H1 (cell line): ENCODE results near the gene ZNF219. TPM values are rescaled to one million over a fixed set of nuclear protein-coding genes. Genes with fewer than 3 reads are reported as not detected.

ENCODE experiments used
- CTCF ChIA-PET: fragments of 300-600 bp; sonication (Branson Sonifier 250); formaldehyde crosslinking; loops from one replicate; lab custom pipeline; 2021; ENCODE audit not compliant: partially characterized antibody; lab: Charles Lee
- POLR2A ChIA-PET: fragments of 300-600 bp; sonication (Branson Sonifier 250); formaldehyde crosslinking; loops from one replicate; lab custom pipeline; 2021; ENCODE audit warnings: inconsistent platforms; ENCODE audit not compliant: partially characterized antibody; lab: Charles Lee
- DNase-seq, 2 experiments: peaks; one replicate each; pipeline versions ENCODE4 v3.0.0 to v3.0.0-alpha.2; 2010 to 2022; ENCODE audit warnings: low spot score in 2 of 2, low read depth in 1 of 2, mixed read lengths in 1 of 2
- FAIRE-seq: peaks from 2 replicates; lab custom pipeline; 2011; peaks lifted over from hg19 to GRCh38; lab: Jason Lieb, UNC
- H2AFZ ChIP-seq: 2 replicates; pipeline ENCODE4 v1.8.1; 2012; ENCODE audit warnings: low read length, inconsistent platforms
- H2AK5ac ChIP-seq: 2 replicates; pipeline ENCODE4 v1.6.1; 2013; ENCODE audit warnings: low read depth, low read length
- H2BK120ac ChIP-seq: replicated peaks from 2 replicates; pipeline ENCODE3; 2013; ENCODE audit warnings: low read depth, low read length, inconsistent platforms
- H2BK12ac ChIP-seq: 2 replicates; pipeline ENCODE4 v1.6.1; 2013; ENCODE audit warnings: low read depth, low read length
- H2BK15ac ChIP-seq: 2 replicates; pipeline ENCODE4 v1.6.1; 2013; ENCODE audit warnings: low read length
- H2BK20ac ChIP-seq: 2 replicates; pipeline ENCODE4 v1.6.1; 2013; ENCODE audit warnings: low read length
- H2BK5ac ChIP-seq: 2 replicates; pipeline ENCODE4 v1.6.1; 2013; ENCODE audit warnings: low read depth, low read length
- H3K14ac ChIP-seq: 2 replicates; pipeline ENCODE4 v1.6.1; 2013; ENCODE audit warnings: inconsistent platforms; ENCODE audit not compliant: insufficient read length
- H3K18ac ChIP-seq: 2 replicates; pipeline ENCODE4 v1.6.1; 2013; ENCODE audit warnings: low read length; ENCODE audit errors: extremely low read depth
- H3K23ac ChIP-seq: 2 replicates; pipeline ENCODE4 v1.6.1; 2013; ENCODE audit warnings: inconsistent platforms; ENCODE audit not compliant: insufficient read length
- H3K23me2 ChIP-seq: 2 replicates; pipeline ENCODE4 v1.6.1; 2013; ENCODE audit warnings: low read depth, low read length
- H3K27ac ChIP-seq: 2 replicates; pipeline ENCODE4 v1.6.1; 2011; ENCODE audit warnings: low read depth, low read length, inconsistent platforms
- H3K27me3 ChIP-seq, 4 experiments: replicated peaks in 1 of 4; 1 replicate in 1 of 4; 2 replicates in 3 of 4; pipeline versions ENCODE4 v1.6.1 to v1.8.1; 2011 to 2013; ENCODE audit warnings: low read length in 3 of 4, mild to moderate bottlenecking in 3 of 4, inconsistent platforms in 2 of 4, mixed read lengths in 2 of 4, moderate library complexity in 1 of 4; ENCODE audit not compliant: control insufficient read depth in 3 of 4, insufficient read depth in 3 of 4; ENCODE audit errors: extremely low read depth in 1 of 4
- H3K36me3 ChIP-seq, 4 experiments: 2 replicates each; pipeline versions ENCODE4 v1.6.1 to v1.8.1; 2011 to 2013; ENCODE audit warnings: mild to moderate bottlenecking in 4 of 4, low read length in 3 of 4, moderate library complexity in 2 of 4, control low read depth in 1 of 4, inconsistent platforms in 1 of 4; ENCODE audit not compliant: insufficient read depth in 4 of 4, control insufficient read depth in 2 of 4
- H3K4ac ChIP-seq: replicated peaks from 2 replicates; pipeline ENCODE3; 2013; ENCODE audit warnings: low read length, low read depth, mixed read lengths, inconsistent platforms; ENCODE audit not compliant: insufficient read length
- H3K4me1 ChIP-seq, 4 experiments: replicated peaks in 1 of 4; 1 replicate in 1 of 4; 2 replicates in 3 of 4; pipeline versions ENCODE4 v1.6.1 to v1.8.1; 2011 to 2013; ENCODE audit warnings: low read length in 3 of 4, inconsistent platforms in 2 of 4, mixed read lengths in 1 of 4; ENCODE audit not compliant: insufficient read depth in 4 of 4, control insufficient read depth in 3 of 4
- H3K4me2 ChIP-seq, 2 experiments: 2 replicates each; pipeline versions ENCODE4 v1.6.1 to v1.8.1; 2011 to 2013; ENCODE audit warnings: low read depth in 2 of 2, low read length in 2 of 2, control low read depth in 1 of 2, inconsistent platforms in 1 of 2, mild to moderate bottlenecking in 1 of 2; ENCODE audit not compliant: insufficient read depth in 1 of 2
- H3K4me3 ChIP-seq, 4 experiments: fragments of 200-600, 300-600 bp in 1 of 4; sonication (generic), shearing (Covaris generic), sonication (Bioruptor Twin) in 1 of 4; 2 replicates each; pipeline versions ENCODE4 v1.5.1 to v1.8.1; 2011 to 2016; ENCODE audit warnings: low read length in 4 of 4, low read depth in 3 of 4, control low read depth in 2 of 4, inconsistent platforms in 2 of 4, mild to moderate bottlenecking in 2 of 4, mixed read lengths in 1 of 4, moderate library complexity in 1 of 4; ENCODE audit not compliant: insufficient read depth in 2 of 4; ENCODE audit errors: extremely low read depth in 1 of 4
- H3K56ac ChIP-seq: replicated peaks from 2 replicates; pipeline ENCODE3; 2013; ENCODE audit warnings: low read depth, mild to moderate bottlenecking, mixed read lengths, low read length, inconsistent platforms; ENCODE audit not compliant: insufficient read length
- H3K79me1 ChIP-seq: 2 replicates; pipeline ENCODE4 v1.6.1; 2013; ENCODE audit warnings: low read depth, low read length, control low read depth
- H3K79me2 ChIP-seq, 2 experiments: 2 replicates each; pipeline versions ENCODE4 v1.6.1 to v1.8.1; 2012 to 2013; ENCODE audit warnings: low read length in 2 of 2, mild to moderate bottlenecking in 2 of 2, inconsistent platforms in 1 of 2; ENCODE audit not compliant: insufficient read depth in 2 of 2, control insufficient read depth in 1 of 2
- H3K9ac ChIP-seq, 4 experiments: replicated peaks in 1 of 4; 1 replicate in 1 of 4; 2 replicates in 3 of 4; pipeline versions ENCODE4 v1.6.1 to v1.8.1; 2011 to 2013; ENCODE audit warnings: low read depth in 3 of 4, low read length in 3 of 4, control low read depth in 2 of 4, mild to moderate bottlenecking in 2 of 4, moderate library complexity in 2 of 4, inconsistent platforms in 1 of 4; ENCODE audit errors: extremely low read depth in 1 of 4
- H3K9me3 ChIP-seq, 2 experiments: 2 replicates each; pipeline versions ENCODE4 v1.6.1 to v1.8.1; 2012 to 2013; ENCODE audit warnings: mild to moderate bottlenecking in 2 of 2, moderate library complexity in 2 of 2, control low read depth in 1 of 2, inconsistent platforms in 1 of 2, low read depth in 1 of 2, low read length in 1 of 2, mixed read lengths in 1 of 2; ENCODE audit not compliant: insufficient read depth in 2 of 2
- H4K20me1 ChIP-seq, 2 experiments: replicated peaks in 1 of 2; 2 replicates each; pipeline versions ENCODE3 to v1.8.1; 2011 to 2013; ENCODE audit warnings: inconsistent platforms in 2 of 2, low read length in 2 of 2, mild to moderate bottlenecking in 1 of 2; ENCODE audit not compliant: insufficient read depth in 2 of 2, control insufficient read depth in 1 of 2
- H4K5ac ChIP-seq: 2 replicates; pipeline ENCODE4 v1.6.1; 2013; ENCODE audit warnings: low read length, low read depth, mixed read lengths, inconsistent platforms; ENCODE audit not compliant: insufficient read length
- H4K8ac ChIP-seq: 2 replicates; pipeline ENCODE4 v1.8.0; 2013; ENCODE audit warnings: mild to moderate bottlenecking, moderate library complexity, low read length, inconsistent platforms; ENCODE audit not compliant: insufficient read depth; ENCODE audit errors: extremely low read depth
- H4K91ac ChIP-seq: replicated peaks from 2 replicates; pipeline ENCODE3; 2013; ENCODE audit warnings: low read length, mixed read lengths, inconsistent platforms; ENCODE audit not compliant: insufficient read length
- CBX5 ChIP-seq: fragments of 300-800, 300-1000 bp; sonication (generic); IDR thresholded peaks from 2 replicates; pipeline ENCODE4 v1.7.1; 2016; ENCODE audit warnings: antibody characterized with exemption, low read length, low read depth
- CBX8 ChIP-seq: fragments of 300-800, 300-1000 bp; sonication (generic); IDR thresholded peaks from 2 replicates; pipeline ENCODE4 v1.7.1; 2016; ENCODE audit warnings: low read depth, low read length, borderline replicate concordance
- CHD1 ChIP-seq: IDR thresholded peaks from 2 replicates; pipeline ENCODE4 v1.6.1; 2012; ENCODE audit warnings: low read depth, low read length, improper control_type of control experiment
- EZH2 ChIP-seq: fragments of 200-600 bp; sonication (generic); IDR thresholded peaks from 2 replicates; pipeline ENCODE4 v1.7.1; 2012; ENCODE audit warnings: low read depth, mild to moderate bottlenecking, moderate library complexity, low read length, inconsistent platforms; ENCODE audit not compliant: severe bottlenecking
- JUN ChIP-seq: IDR thresholded peaks from 2 replicates; pipeline ENCODE4 v1.6.1; 2011; ENCODE audit warnings: low read depth, mild to moderate bottlenecking, improper control_type of control experiment, low read length
- JUND ChIP-seq: IDR thresholded peaks from 2 replicates; pipeline ENCODE4 v1.6.1; 2011; ENCODE audit warnings: mild to moderate bottlenecking, improper control_type of control experiment, low read length
- KDM1A ChIP-seq: fragments of 200-600, 300-600 bp; sonication (generic); IDR thresholded peaks from 2 replicates; pipeline ENCODE4 v1.7.1; 2016; ENCODE audit warnings: mild to moderate bottlenecking, low read length, borderline replicate concordance
- NANOG ChIP-seq: IDR thresholded peaks from 2 replicates; pipeline ENCODE4 v1.6.1; 2011; ENCODE audit warnings: low read length, low read depth, mild to moderate bottlenecking, inconsistent platforms; ENCODE audit not compliant: insufficient read depth, poor library complexity, severe bottlenecking
- NRF1 ChIP-seq: IDR thresholded peaks from 2 replicates; pipeline ENCODE4 v1.6.1; 2011; ENCODE audit warnings: mild to moderate bottlenecking, low read depth, low read length, improper control_type of control experiment
- SAP30 ChIP-seq: fragments of 300-600 bp; sonication (generic); IDR thresholded peaks from 2 replicates; pipeline ENCODE4 v1.7.1; 2012; ENCODE audit warnings: low read length, moderate library complexity, mild to moderate bottlenecking, inconsistent platforms; ENCODE audit not compliant: insufficient read depth, insufficient replicate concordance
- SIN3A ChIP-seq, 2 experiments: IDR thresholded peaks in 1 of 2; conservative IDR thresholded peaks in 1 of 2; 2 replicates each; pipeline ENCODE4 v1.6.1; 2011 to 2012; ENCODE audit warnings: low read length in 2 of 2, improper control_type of control experiment in 1 of 2, low read depth in 1 of 2, mild to moderate bottlenecking in 1 of 2
- SP4 ChIP-seq: IDR thresholded peaks from 2 replicates; pipeline ENCODE4 v1.6.1; 2012; ENCODE audit warnings: low read length, inconsistent platforms
- TCF12 ChIP-seq: IDR thresholded peaks from 2 replicates; pipeline ENCODE4 v1.6.1; 2011; ENCODE audit warnings: low read depth, mild to moderate bottlenecking, low read length
- WGBS, 2 experiments: shearing (Covaris generic) in 1 of 2; methylation state at CpG; one replicate each; pipeline versions ENCODE4 v1.1.6 to v1.1.7; 2013 to 2015; ENCODE audit warnings: low lambda C conversion rate in 2 of 2, mixed read lengths in 2 of 2, inconsistent platforms in 1 of 2, low coverage in 1 of 2, missing lambda C conversion rate in 1 of 2; ENCODE audit not compliant: insufficient replicate concordance in 2 of 2, insufficient coverage in 1 of 2, insufficient read length in 1 of 2; ENCODE audit errors: extremely low coverage in 1 of 2, missing lambda C conversion rate in 1 of 2; 5-methylcytosine and 5-hydroxymethylcytosine counted together
- polyA plus RNA-seq, 7 experiments: library from polyadenylated mRNA; depleted of rRNA in 3 of 7; stranded (reverse) in 5 of 7; unstranded in 2 of 7; fragments of >200 nt in 5 of 7; fragments of 200-250 nt in 2 of 7; gene quantifications; 1 replicate in 5 of 7; 2 replicates in 1 of 7; 4 replicates in 1 of 7; pipeline versions ENCODE4 v1.2.1 to v1.2.3, GENCODE V29; 2011 to 2013; ENCODE audit warnings: missing spikeins in 2 of 7, mixed read lengths in 2 of 7
- total RNA-seq: library from RNA; stranded (reverse); fragmentation: NEBNext Ultra II Directional; extraction: Animal tissue kit (Norgen Biotek cat#: 25700); gene quantifications from 2 replicates; pipeline ENCODE4 v1.2.1, GENCODE V29; 2021

ZNF219 gene
- total and polyA plus RNA-seq, 2 of the 8 experiments (the other 6 are each of a cell fraction or from before 2014, with no cell fraction given), result 113 to 160 TPM

DNA sequence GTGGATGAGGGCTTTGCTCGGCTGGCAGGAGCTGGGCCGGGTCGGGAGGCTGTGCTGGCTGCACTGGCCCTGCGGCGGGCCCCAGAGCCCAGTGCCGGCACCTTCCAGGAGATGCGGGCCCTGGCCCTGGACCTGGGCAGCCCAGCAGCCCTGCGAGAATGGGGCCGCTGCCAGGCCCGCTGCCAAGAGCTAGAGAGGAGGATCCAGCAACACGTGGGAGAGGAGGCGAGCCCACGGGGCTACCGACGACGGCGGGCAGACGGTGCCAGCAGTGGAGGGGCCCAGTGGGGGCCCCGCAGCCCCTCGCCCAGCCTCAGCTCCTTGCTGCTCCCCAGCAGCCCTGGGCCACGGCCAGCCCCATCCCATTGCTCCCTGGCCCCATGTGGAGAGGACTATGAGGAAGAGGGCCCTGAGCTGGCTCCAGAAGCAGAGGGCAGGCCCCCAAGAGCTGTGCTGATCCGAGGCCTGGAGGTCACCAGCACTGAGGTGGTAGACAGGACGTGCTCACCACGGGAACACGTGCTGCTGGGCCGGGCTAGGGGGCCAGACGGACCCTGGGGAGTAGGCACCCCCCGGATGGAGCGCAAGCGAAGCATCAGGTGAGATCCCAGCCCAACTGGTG, 16.8 kb downstream of the ZNF219 start:
- no peak overlapping the region for H3K9ac ChIP-seq
- no peak for TF ChIP-seq SP4
- no peak for TF ChIP-seq NANOG
- no peak for TF ChIP-seq TCF12
- no peak for TF ChIP-seq CBX8
- no peak for TF ChIP-seq JUN
- no peak for TF ChIP-seq NRF1
- no peak for TF ChIP-seq EZH2
- no peak for TF ChIP-seq CBX5
- no peak for TF ChIP-seq JUND
- TF ChIP-seq SIN3A (conservative IDR thresholded peaks at IDR 0.05 in 1 of 2, IDR thresholded peaks at IDR 0.05 in 1 of 2; ENCODE audit: low read depth in 1 of 2, low read length in 2 of 2), result no peak
- no peak for TF ChIP-seq CHD1
- TF ChIP-seq KDM1A, result no peak
- TF ChIP-seq SAP30, result no peak

More for the DNA sequence above, 16.8 kb downstream of the ZNF219 start:
- Histone ChIP-seq H2BK12ac (no peak overlapping the region), H2BK5ac (no peak overlapping the region), H3K23me2 (no peaks in the 10 kb centered on the region), H4K91ac (no peak overlapping the region), H3K27ac (no peak overlapping the region), H3K36me3 (peaks cover 32 to 91% (median 67%) of the 10 kb centered on the region in 4 experiments), H3K79me1 (peaks cover 2% of the 10 kb centered on the region), H4K5ac (no peak overlapping the region), H2BK120ac (no peak overlapping the region), H3K56ac (no peak overlapping the region), H2BK20ac (no peak overlapping the region), H2BK15ac (no peak overlapping the region), H3K18ac (no peak overlapping the region), H3K14ac (no peak overlapping the region), H2AK5ac (no peak overlapping the region), H4K20me1 (peaks cover 2 to 5% of the 10 kb centered on the region in 2 experiments), H3K23ac (no peak overlapping the region), H3K27me3 (no peaks in the 10 kb centered on the region), H2AFZ (no peak overlapping the region), H3K4me2 (no peak overlapping the region), H4K8ac (no peak overlapping the region), H3K4me3 (no peak overlapping the region), H3K9me3 (no peaks in the 10 kb centered on the region), H3K79me2 (no peaks in the 10 kb centered on the region), H3K4ac (no peak overlapping the region), H3K4me1 (no peaks in the 10 kb centered on the region)
- FAIRE-seq, result no peak
- CTCF ChIA-PET, result interaction anchor here (1.5 to 10.2 kb wide), 8 partner anchors 9 to 96 kb away, joined by 3 to 148 read pairs (median 14); partner anchors contain the start of genes ARHGEF40 and TMEM253
- POLR2A ChIA-PET, result interaction anchor here (1.8 to 12.4 kb wide), 6 partner anchors 3 to 67 kb away, joined by 5 to 245 read pairs (median 5); partner anchors contain the start of genes ARHGEF40 and RNASE8
- WGBS, 2 experiments, result 96% methylated on average over 21 of the region's 30 CpGs; no CpG with 5 or more reads in 1 of the 2 experiments
- DNase-seq, result no peak
